HEK293 (cell line): ENCODE data around the gene CS.
A peak's percentile ranks its signal among the peaks of the same experiment; 100 is the strongest.
"Not testable (repeated sequence)": the region's sequence is repeated elsewhere in the genome, so short reads cannot be mapped to it uniquely, and the experiment has no call there.

Experiments used
- CTCF ChIA-PET: fragments of 350-600 bp; formaldehyde crosslinking; extraction: SDS; loops from one replicate; lab custom pipeline; 2021; ENCODE audit warnings: antibody characterized with exemption; lab: Yijun Ruan, JAX
- POLR2A ChIA-PET: fragments of 300-600 bp; formaldehyde crosslinking; extraction: SDS; loops from one replicate; lab custom pipeline; 2020; ENCODE audit warnings: antibody characterized with exemption, inconsistent platforms; lab: Yijun Ruan, JAX
- H3K27ac ChIP-seq: fragments of 200-500 bp; sonication (Bioruptor generic); 2 replicates; pipeline ENCODE4 v1.5.1; 2014; ENCODE audit warnings: low read depth, low read length, control low read depth, inconsistent platforms; ENCODE audit errors: extremely low read depth
- H3K36me3 ChIP-seq, 2 experiments: fragments of 200-500 bp in 1 of 2; sonication (Bioruptor generic) in 1 of 2; 1 replicate in 1 of 2; 2 replicates in 1 of 2; pipeline ENCODE4 v1.5.1; 2014 to 2017; ENCODE audit warnings: inconsistent platforms in 2 of 2, low read length in 2 of 2; ENCODE audit not compliant: control insufficient read depth in 2 of 2, insufficient read depth in 1 of 2
- H3K4me1 ChIP-seq: fragments of 200-500 bp; sonication (Bioruptor generic); 2 replicates; pipeline ENCODE4 v1.5.1; 2014; ENCODE audit warnings: mild to moderate bottlenecking, low read length, inconsistent platforms; ENCODE audit not compliant: control insufficient read depth, insufficient read depth
- H3K4me3 ChIP-seq: 2 replicates; pipeline ENCODE4 v1.5.1; 2011; ENCODE audit warnings: low read depth, mild to moderate bottlenecking, control low read depth, low read length, moderate library complexity
- H3K9me3 ChIP-seq: fragments of 200-500 bp; sonication (Bioruptor generic); 2 replicates; pipeline ENCODE4 v1.5.1; 2014; ENCODE audit warnings: low read depth, low read length, inconsistent platforms; ENCODE audit not compliant: control insufficient read depth, insufficient read depth
- GFI1B ChIP-seq: fragments of 450-650 bp; formaldehyde crosslinking; IDR thresholded peaks from 2 replicates; pipeline ENCODE4 v1.5.1; 2016; ENCODE audit warnings: missing biosample characterization, missing genetic modification characterization
- HOXD13 ChIP-seq: sonication (generic); formaldehyde crosslinking; IDR thresholded peaks from 2 replicates; pipeline ENCODE4 v1.8.0; 2022; ENCODE audit warnings: missing genetic modification reagents, borderline replicate concordance
- KLF16 ChIP-seq: fragments of 450-650 bp; formaldehyde crosslinking; IDR thresholded peaks from 2 replicates; pipeline ENCODE4 v1.5.1; 2017; ENCODE audit warnings: missing biosample characterization, missing genetic modification characterization
- KLF8 ChIP-seq: fragments of 450-650 bp; formaldehyde crosslinking; IDR thresholded peaks from 2 replicates; pipeline ENCODE4 v1.5.1; 2016; ENCODE audit warnings: missing biosample characterization, missing genetic modification characterization
- KLF9 ChIP-seq: fragments of 450-650 bp; formaldehyde crosslinking; IDR thresholded peaks from 2 replicates; pipeline ENCODE4 v1.5.1; 2016; ENCODE audit warnings: missing biosample characterization, missing genetic modification characterization, low read depth
- OSR2 ChIP-seq: fragments of 450-650 bp; formaldehyde crosslinking; IDR thresholded peaks from 2 replicates; pipeline ENCODE4 v1.5.1; 2016; ENCODE audit warnings: missing biosample characterization, missing genetic modification characterization
- REST ChIP-seq: fragments of 450-650 bp; formaldehyde crosslinking; IDR thresholded peaks from 2 replicates; pipeline ENCODE4 v1.5.1; 2016; ENCODE audit warnings: missing biosample characterization, missing genetic modification characterization
- ZNF114 ChIP-seq: fragments of 450-650 bp; formaldehyde crosslinking; IDR thresholded peaks from 2 replicates; pipeline ENCODE4 v1.5.0; 2017; ENCODE audit warnings: missing biosample characterization, missing genetic modification characterization
- ZNF140 ChIP-seq: fragments of 450-650 bp; formaldehyde crosslinking; IDR thresholded peaks from 2 replicates; pipeline ENCODE4 v1.5.1; 2016; ENCODE audit warnings: missing biosample characterization, missing genetic modification characterization
- ZNF169 ChIP-seq: fragments of 450-650 bp; formaldehyde crosslinking; IDR thresholded peaks from 2 replicates; pipeline ENCODE4 v1.5.1; 2016; ENCODE audit warnings: missing biosample characterization, missing genetic modification characterization
- ZNF223 ChIP-seq: fragments of 450-650 bp; formaldehyde crosslinking; IDR thresholded peaks from 2 replicates; pipeline ENCODE4 v1.5.1; 2016; ENCODE audit warnings: missing biosample characterization, missing genetic modification characterization
- ZNF24 ChIP-seq: fragments of 450-650 bp; formaldehyde crosslinking; IDR thresholded peaks from 2 replicates; pipeline ENCODE4 v1.5.1; 2016; ENCODE audit warnings: missing biosample characterization, missing genetic modification characterization
- ZNF354C ChIP-seq: fragments of 450-650 bp; formaldehyde crosslinking; IDR thresholded peaks from 2 replicates; pipeline ENCODE4 v1.5.1; 2016; ENCODE audit warnings: missing biosample characterization, missing genetic modification characterization, low read depth, borderline replicate concordance
- ZNF37A ChIP-seq: fragments of 450-650 bp; IDR thresholded peaks from 2 replicates; pipeline ENCODE4 v1.5.1; 2018; ENCODE audit warnings: missing biosample characterization, missing genetic modification characterization
- ZNF391 ChIP-seq: fragments of 450-650 bp; formaldehyde crosslinking; IDR thresholded peaks from 2 replicates; pipeline ENCODE4 v1.5.1; 2016; ENCODE audit warnings: low read depth, missing biosample characterization, missing genetic modification characterization, borderline replicate concordance
- ZNF529 ChIP-seq: fragments of 450-650 bp; formaldehyde crosslinking; IDR thresholded peaks from 2 replicates; pipeline ENCODE4 v1.5.1; 2017; ENCODE audit warnings: missing genetic modification characterization, missing biosample characterization; ENCODE audit not compliant: insufficient replicate concordance
- ZNF530 ChIP-seq: fragments of 450-650 bp; formaldehyde crosslinking; IDR thresholded peaks from 2 replicates; pipeline ENCODE4 v1.5.1; 2016; ENCODE audit warnings: low read depth, missing biosample characterization, missing genetic modification characterization
- ZNF555 ChIP-seq: fragments of 450-650 bp; formaldehyde crosslinking; conservative IDR thresholded peaks from 2 replicates; pipeline ENCODE4 v1.5.1; 2017; ENCODE audit warnings: missing biosample characterization, mild to moderate bottlenecking, missing genetic modification characterization, inconsistent platforms
- ZNF621 ChIP-seq: fragments of 450-650 bp; formaldehyde crosslinking; IDR thresholded peaks from 2 replicates; pipeline ENCODE4 v1.5.1; 2017; ENCODE audit warnings: missing biosample characterization, missing genetic modification characterization
- ZNF623 ChIP-seq: fragments of 450-650 bp; formaldehyde crosslinking; IDR thresholded peaks from 2 replicates; pipeline ENCODE4 v1.5.1; 2016; ENCODE audit warnings: missing biosample characterization, missing genetic modification characterization
- ZNF768 ChIP-seq: fragments of 450-650 bp; formaldehyde crosslinking; IDR thresholded peaks from 2 replicates; pipeline ENCODE4 v1.5.1; 2018; ENCODE audit warnings: missing biosample characterization, mild to moderate bottlenecking, missing genetic modification characterization
- ZNF785 ChIP-seq: fragments of 450-650 bp; formaldehyde crosslinking; IDR thresholded peaks from 2 replicates; pipeline ENCODE4 v1.5.1; 2016; ENCODE audit warnings: missing biosample characterization, missing genetic modification characterization
- ZNF791 ChIP-seq: fragments of 450-650 bp; formaldehyde crosslinking; IDR thresholded peaks from 2 replicates; pipeline ENCODE4 v1.5.1; 2016; ENCODE audit warnings: missing biosample characterization, missing genetic modification characterization
- TF ChIP-seq, protein P1 (sequence below): fragments of 450-650 bp; formaldehyde crosslinking; IDR thresholded peaks from 2 replicates; pipeline ENCODE4 v1.5.1; 2016; ENCODE audit warnings: missing biosample characterization, missing genetic modification characterization
- TF ChIP-seq, protein P2 (sequence below): sonication (generic); formaldehyde crosslinking; IDR thresholded peaks from 2 replicates; pipeline ENCODE4 v1.8.1; 2022; ENCODE audit warnings: mild to moderate bottlenecking, moderate library complexity, missing genetic modification reagents

Gene CS

DNA sequence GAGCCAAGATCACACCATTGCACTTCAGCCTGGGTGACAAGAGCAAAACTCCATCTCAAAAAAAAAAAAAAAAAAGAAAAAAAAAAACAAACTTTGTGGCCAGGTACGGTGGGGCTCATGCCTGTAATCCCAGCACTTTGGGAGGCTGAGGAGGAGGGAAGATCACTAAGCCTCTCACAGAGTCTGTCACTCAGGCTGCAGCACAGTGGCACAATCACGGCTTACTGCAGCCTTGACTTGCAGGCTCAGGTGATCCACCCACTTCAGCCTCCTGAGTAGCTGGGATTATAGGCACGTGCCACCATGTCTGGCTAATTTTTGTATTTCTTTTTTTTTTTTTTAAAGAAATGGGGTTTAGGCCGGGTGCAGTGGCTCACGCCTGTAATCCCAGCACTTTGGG lies 15.9 kb downstream of the CS start:
- not testable (repeated sequence) for H3K4me3 ChIP-seq, H3K9me3 ChIP-seq, H3K4me1 ChIP-seq, H3K27ac ChIP-seq
- TF ChIP-seq, protein P1, sequence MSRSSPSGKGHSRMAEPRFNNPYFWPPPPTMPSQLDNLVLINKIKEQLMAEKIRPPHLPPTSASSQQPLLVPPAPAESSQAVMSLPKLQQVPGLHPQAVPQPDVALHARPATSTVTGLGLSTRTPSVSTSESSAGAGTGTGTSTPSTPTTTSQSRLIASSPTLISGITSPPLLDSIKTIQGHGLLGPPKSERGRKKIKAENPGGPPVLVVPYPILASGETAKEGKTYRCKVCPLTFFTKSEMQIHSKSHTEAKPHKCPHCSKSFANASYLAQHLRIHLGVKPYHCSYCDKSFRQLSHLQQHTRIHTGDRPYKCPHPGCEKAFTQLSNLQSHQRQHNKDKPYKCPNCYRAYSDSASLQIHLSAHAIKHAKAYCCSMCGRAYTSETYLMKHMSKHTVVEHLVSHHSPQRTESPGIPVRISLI (tag by site-specific recombination): peak; percentile 67
- ChIA-PET CTCF (interaction anchor here (0.6 kb wide), 1 partner anchor 9 kb away, joined by 3 read pairs; no protein-coding TSS in a partner anchor), POLR2A (interaction anchor here (1.3 kb wide), 1 partner anchor 18 kb away, joined by 3 read pairs; no protein-coding TSS in a partner anchor)
- peaks cover 68 to 80% of the 10 kb centered on the region in 2 experiments for H3K36me3 ChIP-seq

DNA sequence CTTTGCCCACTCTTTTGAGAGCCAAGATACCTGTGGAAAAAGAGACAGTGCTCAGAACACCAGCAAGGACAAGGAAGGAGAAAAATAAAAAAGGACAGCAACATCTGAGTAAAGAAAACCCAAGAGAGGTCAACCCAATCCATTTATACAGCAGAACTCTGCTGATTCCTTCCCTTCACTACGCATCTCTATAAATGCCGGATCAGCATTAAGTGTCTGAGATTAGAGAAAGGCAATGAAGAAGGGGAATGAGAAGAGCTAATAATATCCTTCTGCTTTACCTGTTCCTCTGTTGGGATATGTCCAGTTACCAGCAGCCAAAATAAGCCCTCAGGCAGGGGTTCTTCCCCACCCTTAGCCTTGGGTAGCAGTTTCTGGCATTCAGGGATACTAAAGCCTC lies 17.6 kb downstream of the CS start:
- no peaks in the 10 kb centered on the region for H3K9me3 ChIP-seq
- H3K4me1 ChIP-seq: no peaks in the 10 kb centered on the region
- no peak overlapping the region for H3K4me3 ChIP-seq
- ChIA-PET POLR2A (no interaction called here), CTCF (interaction anchor here (0.9 to 1.7 kb wide), 2 partner anchors 16 to 24 kb away, joined by 3 to 4 read pairs; partner anchors contain the start of genes ANKRD52 and COQ10A)
- H3K36me3 ChIP-seq: peaks cover 76 to 84% of the 10 kb centered on the region in 2 experiments
- H3K27ac ChIP-seq: no peak overlapping the region
- no peak for TF ChIP-seq ZNF354C (tag by site-specific recombination)
- no peak for TF ChIP-seq HOXD13 (CRISPR knock-in tag)
- TF ChIP-seq ZNF555 (tag by site-specific recombination): no peak
- TF ChIP-seq ZNF791: no peak
- TF ChIP-seq ZNF768 (tag by site-specific recombination): no peak
- TF ChIP-seq, protein P2, sequence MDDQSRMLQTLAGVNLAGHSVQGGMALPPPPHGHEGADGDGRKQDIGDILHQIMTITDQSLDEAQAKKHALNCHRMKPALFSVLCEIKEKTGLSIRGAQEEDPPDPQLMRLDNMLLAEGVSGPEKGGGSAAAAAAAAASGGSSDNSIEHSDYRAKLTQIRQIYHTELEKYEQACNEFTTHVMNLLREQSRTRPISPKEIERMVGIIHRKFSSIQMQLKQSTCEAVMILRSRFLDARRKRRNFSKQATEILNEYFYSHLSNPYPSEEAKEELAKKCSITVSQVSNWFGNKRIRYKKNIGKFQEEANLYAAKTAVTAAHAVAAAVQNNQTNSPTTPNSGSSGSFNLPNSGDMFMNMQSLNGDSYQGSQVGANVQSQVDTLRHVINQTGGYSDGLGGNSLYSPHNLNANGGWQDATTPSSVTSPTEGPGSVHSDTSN (CRISPR knock-in tag): no peak
- no peak for TF ChIP-seq ZNF530 (tag by site-specific recombination)
- TF ChIP-seq ZNF114 (tag by site-specific recombination): no peak
- TF ChIP-seq, all 188 proteins: peak for 0

- TF ChIP-seq ZNF391 (tag by site-specific recombination): no peak
- TF ChIP-seq GFI1B (tag by site-specific recombination): no peak
- TF ChIP-seq ZNF24 (tag by site-specific recombination): no peak
- no peak for TF ChIP-seq ZNF621 (tag by site-specific recombination)
- TF ChIP-seq ZNF169 (tag by site-specific recombination): no peak
- no peak for TF ChIP-seq ZNF623 (tag by site-specific recombination)
- TF ChIP-seq ZNF785 (tag by site-specific recombination): no peak
- no peak for TF ChIP-seq ZNF529
- H3K4me3 ChIP-seq: no peak overlapping the region
- H3K4me1 ChIP-seq: no peaks in the 10 kb centered on the region
- no peak overlapping the region for H3K27ac ChIP-seq
- CTCF ChIA-PET: interaction anchor here (1.0 to 1.7 kb wide), 2 partner anchors 15 to 196 kb away, joined by 3 read pairs; partner anchors contain the start of gene COQ10A
- POLR2A ChIA-PET: no interaction called here
- H3K36me3 ChIP-seq: peaks cover 77 to 85% of the 10 kb centered on the region in 2 experiments
- H3K9me3 ChIP-seq: no peaks in the 10 kb centered on the region
These were observed 18.1 kb downstream of the CS start for GRCh38 chr12:56282030-56282429.

DNA sequence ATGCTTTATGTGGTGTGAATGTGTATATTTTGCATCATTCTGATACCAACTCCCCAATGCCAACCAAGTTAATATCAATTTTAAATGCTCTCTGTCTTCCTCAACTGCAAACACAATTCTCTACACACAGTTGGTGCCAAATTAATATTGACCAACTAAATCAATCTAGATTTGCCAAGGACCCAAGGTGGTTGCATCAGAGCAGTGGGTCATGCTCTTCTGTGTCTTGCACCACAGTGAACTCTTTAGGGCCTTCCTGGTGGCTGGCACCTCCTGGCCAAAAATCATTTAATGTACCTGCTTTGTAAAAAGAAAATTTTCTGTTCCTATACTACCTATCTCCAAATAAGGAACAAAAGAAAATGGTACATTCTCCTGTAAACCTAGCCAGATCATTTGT lies 19.3 kb downstream of the CS start:
- H3K36me3 ChIP-seq: peaks cover 85 to 86% of the 10 kb centered on the region in 2 experiments
- H3K4me3 ChIP-seq: no peak overlapping the region
- H3K27ac ChIP-seq: no peak overlapping the region
- H3K9me3 ChIP-seq: no peaks in the 10 kb centered on the region
- CTCF ChIA-PET: interaction anchor here (1.5 kb wide), 1 partner anchor 22 kb away, joined by 3 read pairs; no protein-coding TSS in a partner anchor
- POLR2A ChIA-PET: interaction anchor here (0.9 kb wide), 1 partner anchor 13 kb away, joined by 5 read pairs; the partner anchor contains the start of gene COQ10A
- H3K4me1 ChIP-seq: no peaks in the 10 kb centered on the region
- TF ChIP-seq ZNF37A (tag by site-specific recombination): no peak
- TF ChIP-seq KLF8 (tag by site-specific recombination): no peak
- TF ChIP-seq KLF16 (tag by site-specific recombination): no peak
- TF ChIP-seq REST (tag by site-specific recombination): no peak
- TF ChIP-seq KLF9: no peak
- no peak for TF ChIP-seq OSR2 (tag by site-specific recombination)
- no peak for TF ChIP-seq ZNF140 (tag by site-specific recombination)
- no peak for TF ChIP-seq ZNF223
